Activated T-cell treated with anti-CD3 and anti-CD28 coated beads for 48 hours (primary cell): Measurements from ENCODE around the gene FTO.

Experiments used
- DNase-seq: peaks from one replicate; pipeline ENCODE4 v3.0.0-alpha.2; 2020; ENCODE audit warnings: low read depth

The FTO gene

GRCh38 chr16:53784291-53784690, 80.3 kb downstream of the FTO start:
- no peak for DNase-seq

GRCh38 chr16:53785044-53785443, 81.1 kb downstream of the FTO start:
- DNase-seq = no peak

DNA sequence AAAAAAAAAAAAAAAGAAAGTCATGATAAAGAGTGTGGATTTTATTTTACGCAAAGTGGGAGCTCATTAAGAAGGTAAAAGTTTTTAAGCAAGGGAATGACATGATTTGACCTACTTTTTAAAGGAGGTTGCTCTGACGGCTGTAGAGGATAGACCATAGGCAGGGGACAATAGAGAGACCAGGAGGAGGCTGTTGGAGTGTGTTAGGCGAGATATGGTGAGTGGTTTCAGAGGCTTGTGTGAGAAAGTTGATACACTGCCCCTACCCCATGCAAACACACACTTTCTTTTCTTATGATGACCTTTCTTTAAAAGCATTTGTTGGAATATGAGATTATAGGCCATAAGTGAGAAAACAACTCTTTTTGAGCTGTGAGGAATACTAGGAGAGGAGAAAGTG, 82.0 kb downstream of the FTO start:
- DNase-seq = no peak

GRCh38 chr16:53787423-53787822, 83.5 kb downstream of the FTO start:
- DNase-seq = no peak

DNA sequence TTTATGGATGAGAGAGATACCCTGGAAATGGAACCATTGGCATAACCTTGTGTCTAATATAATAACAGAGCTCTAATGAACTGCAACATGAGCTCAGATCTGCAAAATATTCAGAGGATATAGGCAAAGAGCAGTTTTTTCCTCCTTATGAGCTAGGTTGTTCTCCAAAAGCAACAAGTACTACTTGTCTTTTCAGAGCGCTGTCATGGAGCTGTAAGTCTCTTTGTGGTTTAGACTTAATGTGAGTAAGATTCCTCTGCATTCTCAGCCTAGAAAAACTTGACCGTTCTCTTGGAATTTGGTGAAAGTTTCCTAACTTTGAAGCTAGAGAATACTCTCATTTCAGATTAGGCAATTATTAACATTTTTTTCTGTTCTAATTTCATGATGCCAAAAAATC, 85.2 kb downstream of the FTO start:
- DNase-seq = no peak

DNA sequence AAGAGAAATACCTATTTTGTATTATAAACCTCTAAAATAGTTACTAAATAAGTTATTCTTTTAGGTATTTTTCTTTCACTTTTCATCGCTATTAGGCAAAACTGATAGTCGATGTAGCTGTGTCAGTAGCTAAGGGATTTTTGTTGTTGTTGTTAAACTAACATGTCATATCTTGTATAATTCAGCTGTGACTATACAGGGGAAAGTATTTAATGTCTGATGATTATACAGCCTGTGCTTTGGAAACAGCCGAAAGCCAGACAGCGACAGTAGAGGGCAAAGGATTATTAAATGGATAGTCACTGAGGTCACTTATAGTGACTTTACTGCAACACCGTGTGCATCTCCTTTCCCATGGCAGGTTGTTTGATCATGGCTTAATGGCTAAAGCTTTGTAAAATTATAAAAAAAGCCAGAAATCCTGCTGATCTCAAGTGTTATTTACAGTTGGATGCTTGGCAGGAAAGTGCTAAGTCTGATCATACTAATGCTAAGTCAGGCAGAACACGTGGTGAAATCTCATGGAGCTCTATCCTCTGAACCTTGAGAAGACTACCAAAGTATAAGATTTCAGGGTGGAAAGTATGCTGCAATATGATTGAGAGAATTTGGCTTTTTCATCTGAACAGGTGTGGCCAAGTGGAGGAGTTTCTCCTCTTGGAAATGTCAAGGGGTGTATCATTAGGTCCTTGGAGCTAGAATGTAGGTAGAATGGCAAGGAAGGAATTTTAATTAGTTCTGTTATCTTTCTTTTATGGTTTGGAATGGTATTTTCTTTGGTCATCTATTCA, 88.4 kb downstream of the FTO start:
- no peak for DNase-seq

DNA sequence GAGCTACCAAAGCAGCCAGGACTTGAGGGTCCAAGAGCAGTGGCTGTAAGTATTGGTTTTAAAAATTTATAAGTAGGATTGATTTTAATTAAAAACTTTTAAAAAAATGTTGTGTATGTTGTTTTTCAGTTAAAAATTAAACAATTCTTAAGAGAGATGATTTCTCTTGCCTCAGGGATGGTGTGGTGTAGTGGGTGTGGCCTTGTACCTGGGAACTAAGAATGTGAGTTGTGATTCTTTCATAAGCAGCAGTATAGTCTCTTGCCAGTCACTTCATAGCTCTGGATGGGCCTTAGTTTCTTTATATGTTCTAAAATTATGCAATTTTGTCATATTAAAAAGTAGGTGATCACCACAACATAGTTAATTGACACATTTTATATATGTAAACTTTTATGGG, 99.5 kb downstream of the FTO start:
- DNase-seq = no peak

GRCh38 chr16:53803998-53804397, 100.0 kb downstream of the FTO start:
- DNase-seq = no peak

- no peak for DNase-seq
These were observed 100.5 kb downstream of the FTO start for GRCh38 chr16:53804467-53804866.

GRCh38 chr16:53805113-53805512, 101.2 kb downstream of the FTO start:
- no peak for DNase-seq

GRCh38 chr16:53805752-53806151, 101.8 kb downstream of the FTO start:
- DNase-seq = no peak

- DNase-seq = no peak
These were observed 105.4 kb downstream of the FTO start for GRCh38 chr16:53809088-53809932.

- no peak for DNase-seq
These were observed 109.0 kb downstream of the FTO start for GRCh38 chr16:53812914-53813313.

DNA sequence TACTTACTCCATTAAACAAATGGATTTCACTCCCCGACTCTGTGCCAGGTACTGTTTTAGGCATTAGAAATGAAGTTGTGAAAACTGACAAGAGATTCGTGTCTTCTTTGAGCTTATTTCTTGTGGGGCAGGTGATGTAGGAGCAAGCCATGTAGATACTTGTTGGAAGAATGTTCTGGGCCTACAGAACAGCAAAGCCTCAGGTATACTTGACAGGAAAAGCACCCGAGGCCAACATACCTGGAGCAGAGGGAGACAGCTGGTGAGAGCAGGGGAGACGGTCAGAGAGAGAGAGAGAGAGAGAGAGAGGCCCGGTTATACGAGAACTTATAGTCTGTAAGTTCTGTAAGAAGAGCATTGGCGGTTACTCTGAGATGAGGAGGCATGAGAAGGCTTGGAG, 110.8 kb downstream of the FTO start:
- no peak for DNase-seq

- no peak for DNase-seq
These were observed 112.4 kb downstream of the FTO start for GRCh38 chr16:53816211-53816836.

GRCh38 chr16:53817117-53817755, 113.3 kb downstream of the FTO start:
- DNase-seq = no peak

GRCh38 chr16:53817812-53818550, 114.0 kb downstream of the FTO start:
- DNase-seq = no peak

- DNase-seq = no peak
These were observed 117.5 kb downstream of the FTO start for GRCh38 chr16:53821487-53821886.

GRCh38 chr16:53821957-53822625, 118.1 kb downstream of the FTO start:
- DNase-seq = no peak

- DNase-seq = no peak
These were observed 119.1 kb downstream of the FTO start for GRCh38 chr16:53822936-53823529.

DNA sequence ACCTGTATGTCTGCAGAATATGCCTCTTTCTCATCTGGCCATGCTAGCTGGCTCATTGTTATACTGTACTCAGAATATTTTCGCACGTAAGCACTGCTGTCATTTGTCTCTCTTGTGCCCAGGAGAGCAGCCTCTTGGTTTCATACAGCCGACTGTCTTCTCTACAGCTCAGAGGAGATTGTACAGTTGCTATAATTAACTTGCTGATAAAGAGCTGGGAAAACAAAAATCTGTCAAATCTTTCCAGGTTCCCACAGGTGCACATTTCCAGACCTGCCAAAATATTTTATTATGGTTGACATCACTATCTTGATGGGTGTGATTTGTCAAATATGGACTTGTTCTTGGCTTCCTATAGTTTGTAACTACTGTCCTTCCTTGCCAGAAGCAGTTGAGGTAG, 122.7 kb downstream of the FTO start:
- no peak for DNase-seq
